K562 (cell line): ENCODE results near the gene PACRG. TPM values are rescaled to one million over a fixed set of nuclear protein-coding genes. Genes with fewer than 3 reads are reported as not detected.

ENCODE experiments used
- ATAC-seq: fragments of 200-7000 bp; cut with Tn5 transposase; 3 replicates; pipeline ENCODE4 v1.9.1; 2020; ENCODE audit warnings: moderate library complexity
- BruUV-seq: library from RNA; stranded (reverse); fragments of 400-500 nt; replicated peaks from 2 replicates; lab custom pipeline; 2021; lab: Mats Ljungman, UMichigan
- CTCF ChIA-PET: fragments of 300-600 bp; formaldehyde crosslinking; extraction: SDS; loops from one replicate; lab custom pipeline; 2021; ENCODE audit warnings: low intra/inter-chr PET ratio; lab: Yijun Ruan, JAX
- POLR2A ChIA-PET: fragments of 300-600, 350-650 bp; sonication (Branson Sonifier 250); formaldehyde crosslinking; extraction: SDS; loops from one replicate; lab custom pipeline; 2021; ENCODE audit warnings: antibody characterized with exemption, inconsistent platforms; lab: Yijun Ruan, JAX
- DNase-seq, 4 experiments: peaks; one replicate each; pipeline versions ENCODE4 v3.0.0 to v3.0.0-alpha.2; 2011 to 2018; ENCODE audit warnings: low spot score in 3 of 4, mixed read lengths in 3 of 4; ENCODE audit errors: extremely low read depth in 1 of 4
- FAIRE-seq: peaks from 2 replicates; lab custom pipeline; 2011; peaks lifted over from hg19 to GRCh38; lab: Jason Lieb, UNC
- H2AFZ ChIP-seq: 2 replicates; pipeline ENCODE4 v1.6.0; 2011; ENCODE audit warnings: low read depth, low read length, control low read depth, inconsistent platforms
- H3K27ac ChIP-seq: fragments of 200-600 bp; 3 replicates; pipeline ENCODE4 v1.8.0; 2011; ENCODE audit warnings: low read depth, mild to moderate bottlenecking, control low read depth, inconsistent platforms, low read length, moderate library complexity, mixed read lengths; ENCODE audit errors: extremely low read depth
- H3K27me3 ChIP-seq, 2 experiments: fragments of 300-600 bp in 1 of 2; 2 replicates in 1 of 2; 3 replicates in 1 of 2; pipeline versions ENCODE4 v1.6.0 to v1.8.0; 2011; ENCODE audit warnings: inconsistent platforms in 2 of 2, low read length in 2 of 2, mild to moderate bottlenecking in 1 of 2, mixed read lengths in 1 of 2, moderate library complexity in 1 of 2; ENCODE audit not compliant: control insufficient read depth in 2 of 2, insufficient read depth in 2 of 2
- H3K36me3 ChIP-seq: fragments of 300-600 bp; 3 replicates; pipeline ENCODE4 v1.8.0; 2011; ENCODE audit warnings: mild to moderate bottlenecking, low read length, inconsistent platforms; ENCODE audit not compliant: control insufficient read depth, insufficient read depth
- H3K4me1 ChIP-seq, 2 experiments: fragments of 200-600 bp in 1 of 2; replicated peaks in 1 of 2; 2 replicates in 1 of 2; 3 replicates in 1 of 2; pipeline versions ENCODE4 v1.5.1 to v1.8.0; 2011; ENCODE audit warnings: inconsistent platforms in 2 of 2, low read length in 2 of 2, mild to moderate bottlenecking in 1 of 2, mixed read lengths in 1 of 2, moderate library complexity in 1 of 2; ENCODE audit not compliant: control insufficient read depth in 2 of 2, insufficient read depth in 2 of 2
- H3K4me2 ChIP-seq: 2 replicates; pipeline ENCODE4 v1.6.1; 2011; ENCODE audit warnings: low read length, control low read depth, inconsistent platforms, mixed read lengths; ENCODE audit not compliant: insufficient read depth
- H3K4me3 ChIP-seq: fragments of 200-600 bp; sonication (generic), shearing (Covaris generic); 2 replicates; pipeline ENCODE4 v1.5.1; 2016; ENCODE audit warnings: control low read depth, inconsistent platforms
- H3K79me2 ChIP-seq: fragments of 200-600 bp; 3 replicates; pipeline ENCODE4 v1.8.0; 2011; ENCODE audit warnings: low read length, inconsistent platforms; ENCODE audit not compliant: control insufficient read depth, insufficient read depth
- H3K9ac ChIP-seq, 2 experiments: 2 replicates each; pipeline versions ENCODE4 v1.6.0 to v1.6.1; 2011; ENCODE audit warnings: low read depth in 2 of 2, low read length in 2 of 2, control low read depth in 1 of 2, inconsistent platforms in 1 of 2, mild to moderate bottlenecking in 1 of 2, mixed read lengths in 1 of 2; ENCODE audit not compliant: insufficient read depth in 1 of 2
- H3K9me1 ChIP-seq: one replicate; pipeline ENCODE4 v1.6.0; 2011; ENCODE audit warnings: inconsistent platforms, mild to moderate bottlenecking, low read length, moderate library complexity; ENCODE audit not compliant: control insufficient read depth, insufficient read depth
- H3K9me3 ChIP-seq: replicated peaks from 2 replicates; pipeline ENCODE4 v1.5.1; 2011; ENCODE audit warnings: low read depth, low read length, inconsistent platforms; ENCODE audit not compliant: control insufficient read depth, insufficient read depth
- H4K20me1 ChIP-seq: replicated peaks from 2 replicates; pipeline ENCODE4 v1.6.1; 2011; ENCODE audit warnings: low read length, inconsistent platforms, mixed read lengths; ENCODE audit not compliant: control insufficient read depth, insufficient read depth
- C11orf30 ChIP-seq: fragments of 450-650 bp; IDR thresholded peaks from 2 replicates; pipeline ENCODE4 v1.6.1; 2016; ENCODE audit warnings: low read depth, mild to moderate bottlenecking
- DMBX1 ChIP-seq: fragments of 250-450 bp; sonication (Bioruptor Pico); IDR thresholded peaks from 2 replicates; pipeline ENCODE4 v1.8.0; 2022; ENCODE audit warnings: inconsistent platforms, mild to moderate bottlenecking, moderate library complexity, borderline replicate concordance
- HDAC6 ChIP-seq: IDR thresholded peaks from 2 replicates; pipeline ENCODE4 v1.6.1; 2012; ENCODE audit warnings: low read depth, mild to moderate bottlenecking, control low read depth, inconsistent platforms, low read length, moderate library complexity
- JUND ChIP-seq, 2 experiments: IDR thresholded peaks; 2 replicates in 1 of 2; 3 replicates in 1 of 2; pipeline ENCODE4 v1.6.1; 2011; ENCODE audit warnings: borderline replicate concordance in 2 of 2, low read depth in 2 of 2, low read length in 2 of 2, improper control_type of control experiment in 1 of 2, missing biosample characterization in 1 of 2, missing genetic modification characterization in 1 of 2, missing genetic modification reagents in 1 of 2
- MYBL2 ChIP-seq, 2 experiments: fragments of 450-650 bp in 1 of 2; sonication (generic) in 1 of 2; formaldehyde crosslinking in 1 of 2; IDR thresholded peaks; 2 replicates each; pipeline versions ENCODE4 v1.6.1 to v1.8.1; 2017 to 2022; ENCODE audit warnings: borderline replicate concordance in 1 of 2, inconsistent platforms in 1 of 2, low read depth in 1 of 2, mild to moderate bottlenecking in 1 of 2, missing genetic modification reagents in 1 of 2, moderate library complexity in 1 of 2
- RBBP5 ChIP-seq: fragments of 200-600 bp; sonication (generic); IDR thresholded peaks from 2 replicates; pipeline ENCODE4 v1.6.1; 2012; ENCODE audit warnings: borderline replicate concordance, mild to moderate bottlenecking, low read length, control low read depth, inconsistent platforms; ENCODE audit not compliant: insufficient read depth, poor library complexity, severe bottlenecking
- ZNF143 ChIP-seq: sonication (generic); formaldehyde crosslinking; IDR thresholded peaks from 2 replicates; pipeline ENCODE4 v1.9.0; 2022; ENCODE audit warnings: mild to moderate bottlenecking, missing genetic modification reagents
- ZNF316 ChIP-seq: fragments of 450-650 bp; IDR thresholded peaks from 2 replicates; pipeline ENCODE4 v1.6.1; 2016
- WGBS: fragments of 100-300 bp; shearing (Covaris generic); methylation state at CpG from one replicate; pipeline ENCODE4 v1.1.6; 2016; ENCODE audit warnings: low coverage, mixed read lengths; ENCODE audit not compliant: insufficient coverage; ENCODE audit errors: missing lambda C conversion rate; 5-methylcytosine and 5-hydroxymethylcytosine counted together
- in situ Hi-C: fragments of 300-500 bp; cut with MboI; formaldehyde crosslinking; loops from 4 replicates; pipeline ENCODE4 v1.15.0; 2018; ENCODE audit warnings: inconsistent platforms, mixed read lengths
- intact Hi-C: fragments of 100-400 bp; cut with micrococcal nuclease; formaldehyde crosslinking; loops from 2 replicates; pipeline ENCODE4 v1.14.2; 2022
- polyA plus RNA-seq, 8 experiments: library from polyadenylated mRNA; depleted of rRNA in 4 of 8; stranded (reverse) in 5 of 8; unstranded in 3 of 8; fragments of >200 nt; fragmentation: Nextera tagmentation in 2 of 8; fragmentation: Illumina TruSeq in 1 of 8; extraction: Ambion mirVana in 2 of 8; extraction: Trizol in 1 of 8; gene quantifications; 2 replicates each; pipeline versions ENCODE4 v1.2.1 to v1.2.3, GENCODE V29; 2011 to 2014; ENCODE audit warnings: inconsistent platforms in 1 of 8, missing spikeins in 1 of 8
- total RNA-seq, 7 experiments: library from RNA; depleted of rRNA in 6 of 7; stranded (reverse); fragments of >200 nt in 6 of 7; fragmentation: Illumina TruSeq in 2 of 7; extraction: Trizol in 2 of 7; gene quantifications; 2 replicates each; pipeline versions ENCODE4 v1.2.1 to v1.2.3, GENCODE V29; 2011 to 2021; ENCODE audit warnings: low replicate concordance in 1 of 7
- TF ChIP-seq, protein P1 (sequence below): sonication (generic); formaldehyde crosslinking; IDR thresholded peaks from 2 replicates; pipeline ENCODE4 v1.8.0; 2023; ENCODE audit warnings: mild to moderate bottlenecking, missing genetic modification reagents
- TF ChIP-seq, protein P2 (sequence below): fragments of 450-650 bp; IDR thresholded peaks from one replicate; pipeline ENCODE4 v1.6.1; 2018; ENCODE audit warnings: mild to moderate bottlenecking, moderate library complexity; ENCODE audit not compliant: partially characterized antibody
- TF ChIP-seq, protein P3 (sequence below): sonication (generic); formaldehyde crosslinking; IDR thresholded peaks from 2 replicates; pipeline ENCODE4 v1.8.1; 2023; ENCODE audit warnings: mild to moderate bottlenecking, missing genetic modification reagents, moderate library complexity
- TF ChIP-seq, protein P4 (sequence below): sonication (generic); formaldehyde crosslinking; IDR thresholded peaks from 2 replicates; pipeline ENCODE4 v1.8.1; 2023; ENCODE audit warnings: mild to moderate bottlenecking, missing genetic modification reagents
- TF ChIP-seq, protein P5 (sequence below): fragments of 200-800 bp; sonication (Bioruptor generic); IDR thresholded peaks from 2 replicates; pipeline ENCODE4 v1.6.1; 2017; ENCODE audit warnings: missing genetic modification characterization, missing compliant biosample characterization

Gene PACRG
- total and polyA plus RNA-seq, 9 of the 15 experiments (the other 6 are each of a cell fraction or from before 2014, with no cell fraction given) = 0.04 TPM; not detected in 8

DNA sequence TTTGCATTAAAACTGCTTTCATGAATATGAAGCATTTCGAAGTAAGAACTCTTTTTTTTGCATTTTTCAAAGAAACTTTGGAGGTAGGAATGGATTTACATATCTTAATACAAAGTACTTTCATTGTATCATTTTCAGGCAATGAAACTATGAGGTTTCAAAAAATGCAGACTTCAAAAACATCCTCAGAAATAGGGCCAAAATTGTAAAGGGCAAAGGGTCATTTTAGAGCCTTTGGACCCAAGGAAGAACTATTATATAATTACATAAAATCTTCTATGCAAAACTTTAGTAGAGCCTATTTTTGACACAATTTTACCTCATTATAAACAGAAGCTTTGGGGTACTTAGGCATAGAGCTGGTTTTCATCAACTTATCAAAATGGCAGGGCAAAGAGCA is 5.1 kb upstream of the PACRG start:
- Histone ChIP-seq H3K4me2 (no peak overlapping the region), H3K9me3 (no peaks in the 10 kb centered on the region), H3K36me3 (no peaks in the 10 kb centered on the region), H2AFZ (no peak overlapping the region), H3K4me1 (peaks cover 0 to 7% of the 10 kb centered on the region in 2 experiments; a peak in 1 of 5 replicates), H3K79me2 (no peaks in the 10 kb centered on the region), H3K27ac (no peak overlapping the region), H3K9ac (no peak overlapping the region), H3K4me3 (no peak overlapping the region), H3K9me1 (no peaks in the 10 kb centered on the region), H3K27me3 (no peaks in the 10 kb centered on the region), H4K20me1 (no peaks in the 10 kb centered on the region)
- in situ Hi-C loops = no loop called here
- no peak for DNase-seq
- ChIA-PET POLR2A (no interaction called here), CTCF (no interaction called here)
- WGBS = 0% methylated on average over 1 of the region's 1 CpG
- FAIRE-seq = no peak
- intact Hi-C loops = no loop called here
- no TSS peak for BruUV-seq
- no peak for ATAC-seq
- no peak for TF ChIP-seq ZNF143
- TF ChIP-seq JUND (IDR thresholded peaks at IDR 0.05; ENCODE audit: borderline replicate concordance, low read depth, low read length) = no peak
- no peak for TF ChIP-seq JUND (tag; IDR thresholded peaks at IDR 0.05; ENCODE audit: borderline replicate concordance, low read depth, low read length)
- TF ChIP-seq, protein P1, sequence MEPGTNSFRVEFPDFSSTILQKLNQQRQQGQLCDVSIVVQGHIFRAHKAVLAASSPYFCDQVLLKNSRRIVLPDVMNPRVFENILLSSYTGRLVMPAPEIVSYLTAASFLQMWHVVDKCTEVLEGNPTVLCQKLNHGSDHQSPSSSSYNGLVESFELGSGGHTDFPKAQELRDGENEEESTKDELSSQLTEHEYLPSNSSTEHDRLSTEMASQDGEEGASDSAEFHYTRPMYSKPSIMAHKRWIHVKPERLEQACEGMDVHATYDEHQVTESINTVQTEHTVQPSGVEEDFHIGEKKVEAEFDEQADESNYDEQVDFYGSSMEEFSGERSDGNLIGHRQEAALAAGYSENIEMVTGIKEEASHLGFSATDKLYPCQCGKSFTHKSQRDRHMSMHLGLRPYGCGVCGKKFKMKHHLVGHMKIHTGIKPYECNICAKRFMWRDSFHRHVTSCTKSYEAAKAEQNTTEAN (CRISPR knock-in tag) = no peak
- TF ChIP-seq MYBL2 (IDR thresholded peaks at IDR 0.05; ENCODE audit: low read depth) = no peak
- TF ChIP-seq MYBL2 (CRISPR knock-in tag; IDR thresholded peaks at IDR 0.05; ENCODE audit: borderline replicate concordance) = no peak
- TF ChIP-seq, protein P2, sequence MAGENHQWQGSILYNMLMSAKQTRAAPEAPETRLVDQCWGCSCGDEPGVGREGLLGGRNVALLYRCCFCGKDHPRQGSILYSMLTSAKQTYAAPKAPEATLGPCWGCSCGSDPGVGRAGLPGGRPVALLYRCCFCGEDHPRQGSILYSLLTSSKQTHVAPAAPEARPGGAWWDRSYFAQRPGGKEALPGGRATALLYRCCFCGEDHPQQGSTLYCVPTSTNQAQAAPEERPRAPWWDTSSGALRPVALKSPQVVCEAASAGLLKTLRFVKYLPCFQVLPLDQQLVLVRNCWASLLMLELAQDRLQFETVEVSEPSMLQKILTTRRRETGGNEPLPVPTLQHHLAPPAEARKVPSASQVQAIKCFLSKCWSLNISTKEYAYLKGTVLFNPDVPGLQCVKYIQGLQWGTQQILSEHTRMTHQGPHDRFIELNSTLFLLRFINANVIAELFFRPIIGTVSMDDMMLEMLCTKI = no peak
- no peak for TF ChIP-seq DMBX1 (CRISPR knock-in tag)
- TF ChIP-seq, protein P3, sequence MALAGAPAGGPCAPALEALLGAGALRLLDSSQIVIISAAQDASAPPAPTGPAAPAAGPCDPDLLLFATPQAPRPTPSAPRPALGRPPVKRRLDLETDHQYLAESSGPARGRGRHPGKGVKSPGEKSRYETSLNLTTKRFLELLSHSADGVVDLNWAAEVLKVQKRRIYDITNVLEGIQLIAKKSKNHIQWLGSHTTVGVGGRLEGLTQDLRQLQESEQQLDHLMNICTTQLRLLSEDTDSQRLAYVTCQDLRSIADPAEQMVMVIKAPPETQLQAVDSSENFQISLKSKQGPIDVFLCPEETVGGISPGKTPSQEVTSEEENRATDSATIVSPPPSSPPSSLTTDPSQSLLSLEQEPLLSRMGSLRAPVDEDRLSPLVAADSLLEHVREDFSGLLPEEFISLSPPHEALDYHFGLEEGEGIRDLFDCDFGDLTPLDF (CRISPR knock-in tag) = no peak
- TF ChIP-seq, protein P4, sequence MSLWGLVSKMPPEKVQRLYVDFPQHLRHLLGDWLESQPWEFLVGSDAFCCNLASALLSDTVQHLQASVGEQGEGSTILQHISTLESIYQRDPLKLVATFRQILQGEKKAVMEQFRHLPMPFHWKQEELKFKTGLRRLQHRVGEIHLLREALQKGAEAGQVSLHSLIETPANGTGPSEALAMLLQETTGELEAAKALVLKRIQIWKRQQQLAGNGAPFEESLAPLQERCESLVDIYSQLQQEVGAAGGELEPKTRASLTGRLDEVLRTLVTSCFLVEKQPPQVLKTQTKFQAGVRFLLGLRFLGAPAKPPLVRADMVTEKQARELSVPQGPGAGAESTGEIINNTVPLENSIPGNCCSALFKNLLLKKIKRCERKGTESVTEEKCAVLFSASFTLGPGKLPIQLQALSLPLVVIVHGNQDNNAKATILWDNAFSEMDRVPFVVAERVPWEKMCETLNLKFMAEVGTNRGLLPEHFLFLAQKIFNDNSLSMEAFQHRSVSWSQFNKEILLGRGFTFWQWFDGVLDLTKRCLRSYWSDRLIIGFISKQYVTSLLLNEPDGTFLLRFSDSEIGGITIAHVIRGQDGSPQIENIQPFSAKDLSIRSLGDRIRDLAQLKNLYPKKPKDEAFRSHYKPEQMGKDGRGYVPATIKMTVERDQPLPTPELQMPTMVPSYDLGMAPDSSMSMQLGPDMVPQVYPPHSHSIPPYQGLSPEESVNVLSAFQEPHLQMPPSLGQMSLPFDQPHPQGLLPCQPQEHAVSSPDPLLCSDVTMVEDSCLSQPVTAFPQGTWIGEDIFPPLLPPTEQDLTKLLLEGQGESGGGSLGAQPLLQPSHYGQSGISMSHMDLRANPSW = no peak
- no peak for TF ChIP-seq C11orf30
- no peak for TF ChIP-seq ZNF316
- TF ChIP-seq, protein P5, sequence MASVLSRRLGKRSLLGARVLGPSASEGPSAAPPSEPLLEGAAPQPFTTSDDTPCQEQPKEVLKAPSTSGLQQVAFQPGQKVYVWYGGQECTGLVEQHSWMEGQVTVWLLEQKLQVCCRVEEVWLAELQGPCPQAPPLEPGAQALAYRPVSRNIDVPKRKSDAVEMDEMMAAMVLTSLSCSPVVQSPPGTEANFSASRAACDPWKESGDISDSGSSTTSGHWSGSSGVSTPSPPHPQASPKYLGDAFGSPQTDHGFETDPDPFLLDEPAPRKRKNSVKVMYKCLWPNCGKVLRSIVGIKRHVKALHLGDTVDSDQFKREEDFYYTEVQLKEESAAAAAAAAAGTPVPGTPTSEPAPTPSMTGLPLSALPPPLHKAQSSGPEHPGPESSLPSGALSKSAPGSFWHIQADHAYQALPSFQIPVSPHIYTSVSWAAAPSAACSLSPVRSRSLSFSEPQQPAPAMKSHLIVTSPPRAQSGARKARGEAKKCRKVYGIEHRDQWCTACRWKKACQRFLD (CRISPR knock-in tag) = no peak
- no peak for TF ChIP-seq RBBP5
- TF ChIP-seq HDAC6 = no peak
